GM19395 (cell line): ENCODE results near the gene LARP4.
"Not testable (repeated sequence)": the region's sequence is repeated elsewhere in the genome, so short reads cannot be mapped to it uniquely, and the experiment has no call there.

Source experiments
- ATAC-seq: cut with Tn5 transposase; IDR thresholded peaks from one replicate; pipeline ENCODE4 v1.9.1; 2021; ENCODE audit warnings: mild to moderate bottlenecking, moderate library complexity; ENCODE audit not compliant: unreplicated experiment

The LARP4 gene

DNA sequence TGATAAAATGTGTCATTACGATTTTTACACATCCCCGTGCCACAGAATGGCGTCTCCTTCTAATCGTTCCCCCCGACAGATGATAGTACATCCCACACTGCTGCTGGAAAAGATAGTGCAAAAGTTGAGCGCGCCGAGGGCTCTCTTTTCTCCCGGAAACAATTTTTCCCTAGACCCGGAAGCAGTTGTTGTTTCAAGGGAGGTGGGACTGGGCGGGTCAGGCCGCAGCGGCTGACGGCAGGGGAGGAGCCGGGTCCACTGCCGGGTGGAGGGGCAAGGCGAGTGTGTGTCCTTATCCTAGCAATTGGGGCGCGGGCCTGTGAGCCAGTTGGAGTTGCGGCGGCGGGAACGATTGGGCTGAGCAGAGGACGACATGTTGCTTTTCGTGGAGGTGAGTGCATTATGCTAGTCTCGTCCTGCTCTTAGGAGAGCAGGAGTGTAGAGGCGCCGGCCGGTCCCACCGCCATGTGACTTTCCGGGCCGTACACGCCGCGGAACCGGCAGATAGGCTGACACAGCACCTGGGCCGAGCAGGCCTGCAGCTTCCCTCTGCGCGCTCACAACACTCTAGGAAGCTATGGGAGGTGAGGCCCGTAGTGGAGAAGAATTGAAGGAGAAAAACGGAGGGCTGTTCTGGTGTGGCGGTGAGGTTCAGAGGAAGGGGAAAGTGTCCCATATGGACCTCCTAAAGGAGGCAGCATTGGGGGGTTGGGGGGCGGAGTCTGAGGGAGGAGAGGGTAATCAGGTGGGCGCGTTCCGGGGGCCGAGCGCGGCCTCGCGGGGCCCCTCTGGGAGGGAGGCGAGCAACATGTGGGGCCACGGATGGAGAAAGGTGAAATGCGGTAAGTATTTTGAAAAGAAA, at the start of gene LARP4:
TSS of gene LARP4 (plus strand) at position 248 of the 862 bp plus-strand sequence. CDS start at position 374, 126 bp downstream.
- ATAC-seq: peak; percentile 94

DNA sequence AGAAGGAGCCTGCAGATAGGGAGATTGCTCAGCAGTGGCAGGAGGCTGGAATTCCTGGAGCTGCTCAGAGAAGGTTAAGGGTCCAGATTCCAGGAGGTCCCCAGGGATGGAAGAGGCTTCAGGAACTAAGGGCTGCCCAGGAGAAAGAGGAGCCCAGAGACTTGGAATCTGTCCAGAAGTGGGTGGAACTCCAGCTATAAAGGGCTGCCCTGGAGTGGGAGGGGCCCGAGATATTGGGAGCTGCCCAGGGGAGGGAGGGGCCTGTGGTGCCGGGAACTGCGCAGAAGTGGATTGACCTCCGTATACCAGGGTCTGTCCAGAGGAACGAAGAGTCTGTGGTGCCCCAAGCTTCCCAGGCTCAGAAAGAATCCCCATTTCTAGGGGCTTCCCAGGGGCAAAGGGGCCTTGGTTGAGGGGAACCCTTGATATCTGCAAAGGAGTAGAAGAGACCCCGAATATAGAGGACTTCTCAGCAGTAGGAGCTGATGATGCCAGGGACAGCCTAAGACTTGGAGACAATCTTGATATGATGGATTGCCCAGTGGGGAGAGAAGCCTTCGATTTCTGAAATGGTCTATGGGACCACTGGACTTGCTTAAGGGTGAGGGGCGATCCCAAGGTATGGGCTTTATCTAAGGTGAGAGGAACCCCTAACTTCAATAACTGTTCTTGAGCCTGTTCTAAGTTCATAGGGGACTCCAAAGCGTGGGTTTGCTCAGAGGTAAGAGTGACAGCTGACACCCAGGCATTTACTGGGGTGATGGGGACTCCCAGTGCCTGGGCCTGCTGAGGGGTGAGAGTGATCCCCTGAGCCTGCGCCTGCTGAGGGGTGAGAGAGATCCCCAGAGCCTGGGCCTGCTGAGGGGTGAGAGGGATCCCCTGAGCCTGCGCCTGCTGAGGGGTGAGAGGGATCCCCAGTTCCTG, 49.3 kb upstream of the LARP4 start:
- no peak for ATAC-seq

DNA sequence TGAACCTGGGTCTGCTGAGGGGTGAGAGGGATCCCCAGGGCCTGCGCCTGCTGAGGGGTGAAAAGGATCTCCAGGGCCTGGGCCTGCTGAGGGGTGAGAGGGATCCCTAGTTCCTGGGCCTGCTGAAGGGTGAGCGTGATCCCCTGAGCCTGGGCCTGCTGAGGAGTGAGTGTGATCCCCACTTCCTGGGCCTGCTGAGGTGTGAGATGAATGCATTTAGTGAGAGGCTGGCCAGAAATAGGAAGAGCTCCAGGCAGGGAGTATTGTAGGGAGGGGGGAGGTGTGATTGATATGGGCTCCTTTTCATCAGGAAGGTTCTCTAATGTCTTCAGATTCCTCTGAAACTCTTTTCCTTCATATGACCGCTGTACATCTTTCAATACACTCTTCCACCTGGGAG, 47.3 kb upstream of the LARP4 start:
- ATAC-seq: no peak

DNA sequence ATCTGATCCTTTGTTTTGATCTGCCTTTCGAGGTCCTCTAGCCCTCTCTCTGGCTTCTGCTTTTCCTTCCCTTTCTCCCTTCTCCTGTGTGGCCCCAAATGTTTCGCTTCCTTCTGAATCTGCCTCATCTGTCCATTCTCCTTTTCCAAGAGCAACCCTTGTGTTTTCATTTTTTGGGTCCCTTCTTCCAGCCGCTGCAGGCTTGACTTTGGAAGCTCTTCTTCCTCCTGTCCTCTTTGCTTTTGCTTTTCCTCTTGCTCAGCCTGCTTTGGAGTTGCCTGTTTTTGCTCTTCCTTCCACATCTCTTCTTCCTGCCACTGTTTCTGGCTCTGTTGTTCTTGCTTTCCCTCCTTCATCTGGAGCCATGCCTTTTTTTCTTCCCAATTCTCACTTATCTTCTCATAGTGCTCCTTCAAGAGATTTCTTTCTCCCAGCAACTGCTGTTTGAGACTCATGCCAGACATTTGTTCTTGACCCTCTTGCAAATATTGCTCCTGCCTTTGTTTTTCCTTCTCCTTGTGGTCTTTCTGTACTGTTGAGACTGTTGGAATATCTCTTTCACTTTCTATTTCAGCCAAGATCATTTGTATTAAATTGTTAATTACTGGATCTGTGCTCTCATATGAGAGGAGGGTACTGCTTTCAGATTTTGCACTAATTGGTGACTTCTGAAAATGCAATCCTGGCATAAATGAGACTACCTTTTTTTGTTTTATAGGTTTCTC, 46.7 kb upstream of the LARP4 start:
- ATAC-seq: no peak

DNA sequence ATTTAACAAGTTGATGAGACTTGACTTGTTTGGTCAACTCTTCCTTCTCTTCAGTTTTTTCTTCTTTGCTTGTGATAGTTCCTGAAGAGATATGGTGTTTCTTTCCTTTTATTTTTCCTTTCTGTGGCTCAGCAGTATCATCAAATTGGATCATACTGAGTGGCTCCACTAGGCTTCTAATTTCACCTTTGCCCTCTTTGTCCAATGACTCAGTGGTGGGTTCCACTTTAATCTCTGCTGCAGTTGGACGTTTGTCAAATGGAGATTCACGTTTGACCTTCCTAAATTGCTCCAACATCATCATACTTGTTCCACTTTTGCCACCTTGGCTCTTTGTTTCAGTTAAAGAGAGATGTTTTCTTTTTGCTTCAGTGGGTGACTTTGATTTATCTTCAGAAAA, 45.8 kb upstream of the LARP4 start:
- no peak for ATAC-seq

DNA sequence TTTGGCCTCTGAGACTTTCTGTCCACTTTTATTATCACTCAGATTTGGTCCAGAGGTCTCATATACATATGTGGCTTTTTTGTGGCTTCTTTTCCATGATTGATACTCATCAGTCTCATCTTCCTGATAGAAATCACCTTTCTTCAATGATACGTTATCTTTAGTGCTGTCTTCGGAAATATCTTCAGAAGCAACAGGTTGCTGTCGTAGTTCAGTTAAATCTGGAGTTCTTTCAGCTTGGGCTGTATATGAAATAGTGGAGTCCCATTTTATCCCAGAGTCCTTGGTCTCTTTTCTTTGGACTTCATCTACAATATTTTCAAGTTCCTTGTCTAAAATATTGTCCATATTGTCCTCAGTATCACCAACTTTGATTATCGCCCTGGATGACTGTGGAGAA, 45.3 kb upstream of the LARP4 start:
- no peak for ATAC-seq

DNA sequence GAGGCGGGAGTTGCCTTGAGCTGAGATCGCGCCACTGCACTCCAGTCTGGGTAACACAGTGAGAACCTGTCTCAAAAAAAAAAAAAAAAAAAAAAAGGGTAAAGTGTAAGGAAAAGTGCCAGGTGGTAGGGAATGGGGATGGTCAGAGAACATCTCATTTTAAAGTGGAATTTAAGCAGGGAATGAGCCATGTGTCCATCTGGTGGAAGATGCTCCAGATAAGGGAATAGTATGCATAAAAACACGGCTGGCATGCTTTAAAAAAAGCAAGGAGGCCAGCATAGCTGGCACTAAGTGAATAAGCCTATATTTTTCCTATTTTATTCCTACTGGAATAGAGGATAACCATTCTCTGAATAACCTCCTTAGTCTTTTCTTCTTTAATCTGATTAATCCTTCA, 38.0 kb upstream of the LARP4 start:
- ATAC-seq: no peak

DNA sequence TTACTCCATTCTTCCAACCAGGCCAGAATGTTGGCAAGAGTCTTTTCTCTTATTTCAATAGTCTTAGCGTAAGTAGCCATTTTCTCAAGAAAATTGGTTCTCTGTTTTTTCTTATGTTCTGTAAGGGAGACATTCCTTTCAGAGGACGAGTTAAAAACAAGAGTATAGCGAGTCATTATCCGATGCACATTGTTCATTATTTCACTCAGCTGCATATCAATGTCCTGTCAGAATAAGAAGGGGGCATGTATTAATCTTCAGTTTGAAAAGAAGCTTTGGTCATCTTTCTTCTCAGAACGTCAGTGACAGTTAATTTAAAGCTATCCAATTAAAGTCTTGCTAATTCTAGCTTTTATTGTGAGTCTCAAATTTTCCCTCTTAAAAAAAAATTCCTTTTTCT, 37.5 kb upstream of the LARP4 start:
- no peak for ATAC-seq

DNA sequence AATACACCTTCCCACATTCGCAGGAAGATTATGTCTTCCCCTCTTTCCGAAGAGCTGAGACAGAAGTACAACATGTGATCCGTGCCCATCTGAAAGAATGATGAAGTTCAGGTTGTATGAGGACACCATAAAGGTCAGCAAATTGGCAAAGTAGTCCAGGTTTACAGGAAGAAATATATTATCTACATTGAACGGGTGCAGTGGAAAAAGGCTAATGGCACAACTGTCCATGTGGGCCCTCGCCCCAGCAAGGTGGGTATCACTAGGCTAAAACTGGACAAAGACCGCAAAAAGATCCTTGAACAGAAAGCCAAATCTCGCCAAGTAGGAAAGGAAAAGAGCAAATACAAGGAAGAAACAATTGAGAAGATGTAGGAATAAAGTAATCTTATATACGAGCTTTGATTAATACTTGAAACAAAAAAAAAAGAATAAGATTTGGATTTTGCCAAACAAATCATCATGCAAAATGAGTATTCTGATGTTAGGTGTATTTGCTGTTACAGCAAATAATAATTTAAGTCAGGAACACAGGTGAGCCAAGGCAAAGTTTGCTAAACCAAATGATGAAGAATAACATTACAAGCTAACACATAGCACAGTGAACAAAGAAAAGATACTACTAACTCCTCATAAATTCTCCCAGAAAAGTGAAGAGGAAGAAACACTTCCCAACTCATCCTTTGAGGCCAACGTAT, 34.8 kb upstream of the LARP4 start:
- ATAC-seq: no peak

DNA sequence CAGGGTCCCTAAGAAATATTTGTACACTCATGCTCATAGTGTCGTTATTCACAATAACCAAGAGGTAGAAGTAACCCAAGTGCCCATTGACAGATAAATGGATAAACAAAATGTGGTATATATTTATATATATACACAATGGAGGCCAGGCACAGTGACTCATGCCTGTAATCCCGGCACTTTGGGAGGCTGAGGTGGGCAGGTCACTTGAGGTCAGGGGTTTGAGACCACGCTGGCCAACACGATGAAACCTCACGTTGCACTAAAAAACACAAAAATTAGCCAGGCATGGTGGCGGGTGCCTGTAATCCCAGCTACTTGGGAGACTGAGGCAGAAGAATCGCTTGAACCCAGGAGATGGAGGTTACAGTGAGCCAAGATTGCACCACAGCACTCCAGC, 30.0 kb upstream of the LARP4 start:
- ATAC-seq: not testable (repeated sequence)

DNA sequence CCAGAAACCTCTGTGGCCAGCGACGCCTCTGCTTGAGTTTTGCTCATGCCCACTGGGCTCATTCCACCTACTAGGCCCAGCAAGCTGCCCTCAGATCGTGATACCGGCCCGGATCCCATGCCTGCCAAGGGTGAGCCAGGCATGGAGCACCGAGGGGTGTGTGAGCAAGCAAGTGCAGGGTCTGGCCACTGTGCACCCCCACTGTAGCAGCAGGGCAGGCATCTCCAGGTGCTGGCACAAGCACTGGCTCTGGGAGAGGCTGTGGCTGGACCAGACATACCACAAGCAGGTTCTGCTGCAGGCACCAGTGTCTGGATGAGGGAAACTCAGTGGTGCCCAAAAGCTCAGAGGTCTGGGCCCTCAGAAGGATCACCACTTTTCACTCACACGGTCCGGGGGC, 24.9 kb upstream of the LARP4 start:
- ATAC-seq: no peak

DNA sequence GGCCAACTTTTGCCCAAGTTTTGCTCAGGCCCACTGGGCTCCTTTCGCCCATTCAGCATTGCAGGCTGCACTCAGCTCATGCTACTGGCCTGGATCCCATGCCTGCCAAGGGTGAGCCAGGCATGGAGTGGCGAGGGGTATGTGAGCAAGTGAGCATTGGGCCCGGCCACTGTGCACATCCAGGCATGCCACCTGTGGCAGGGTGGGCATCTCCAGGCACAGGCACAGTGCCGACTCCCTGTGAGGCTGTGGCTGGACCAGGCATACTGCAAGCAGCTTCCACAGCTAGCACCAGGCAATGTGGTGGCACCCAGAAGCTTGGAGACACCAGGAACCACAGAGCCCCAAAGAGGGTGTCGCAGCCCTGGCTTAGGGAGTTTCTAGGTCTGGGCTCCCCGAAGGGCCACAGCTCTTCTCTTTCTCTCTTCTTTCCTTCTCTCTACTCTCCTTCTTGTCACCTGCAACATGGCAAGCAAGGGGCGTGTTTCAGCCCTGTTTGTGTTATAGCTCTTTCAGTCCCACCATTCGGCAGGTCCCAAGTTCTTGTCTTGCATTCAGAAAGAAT, 19.8 kb upstream of the LARP4 start:
- ATAC-seq: no peak

DNA sequence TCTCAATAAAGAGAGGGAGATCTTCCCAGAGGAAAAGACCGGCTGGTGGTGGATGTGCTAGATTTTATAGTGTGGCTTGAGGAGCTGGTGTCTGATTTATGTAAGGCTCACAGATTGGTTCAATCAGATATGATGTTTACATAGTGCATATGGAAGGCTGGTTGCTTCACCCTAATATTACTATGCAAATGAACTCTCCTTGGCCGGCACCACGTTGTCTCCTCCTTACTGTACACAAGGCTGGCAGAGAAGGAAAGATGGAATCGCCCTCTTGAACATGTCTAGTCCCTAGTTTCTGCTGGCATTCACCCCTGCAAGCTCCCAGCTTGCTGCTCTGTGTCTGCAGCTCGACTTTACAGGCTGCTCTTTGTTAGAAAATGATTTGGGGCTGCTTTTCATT, 13.2 kb upstream of the LARP4 start:
- no peak for ATAC-seq

DNA sequence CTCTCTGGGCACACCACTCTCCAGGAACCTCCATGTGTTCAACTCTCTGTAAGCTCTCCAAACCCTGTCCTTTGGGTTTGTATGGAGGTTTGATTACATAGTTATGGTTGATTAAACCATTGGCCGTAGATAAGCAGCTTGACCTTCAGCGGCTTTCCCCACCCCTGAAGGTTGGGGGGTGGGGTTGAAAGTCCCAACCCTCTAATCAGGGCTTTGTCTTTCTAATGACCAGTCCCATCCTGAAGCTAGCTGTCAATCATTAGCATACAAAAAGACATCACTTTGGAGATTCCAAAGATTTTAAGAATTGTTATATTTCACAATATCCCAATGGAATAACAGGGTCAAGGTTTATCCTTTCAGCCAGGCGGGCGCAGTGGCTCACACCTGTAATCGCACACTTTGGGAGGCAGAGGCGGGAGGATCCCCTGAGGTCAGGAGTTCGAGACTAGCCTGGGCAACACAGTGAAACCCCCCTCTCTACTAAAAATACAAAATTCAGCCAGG, 12.7 kb upstream of the LARP4 start:
- ATAC-seq: no peak

DNA sequence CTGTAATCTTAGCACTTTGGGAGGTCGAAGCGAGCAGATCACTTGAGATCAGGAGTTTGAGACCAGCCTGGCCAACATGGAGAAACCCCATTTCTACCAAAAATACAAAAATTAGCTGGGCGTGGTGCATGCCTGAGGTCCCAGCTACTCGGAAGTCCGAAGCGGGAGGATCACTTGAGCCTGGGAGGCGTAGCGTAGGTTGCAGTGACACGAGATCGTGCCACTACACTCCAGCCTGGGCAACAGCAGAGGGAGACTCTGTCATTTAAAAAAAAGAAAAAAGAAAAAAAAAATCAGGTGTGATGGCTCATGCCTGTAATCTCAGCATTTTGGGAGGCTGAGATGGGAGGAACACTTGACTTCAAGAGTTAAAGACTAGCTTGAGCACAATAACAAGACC, 11.9 kb upstream of the LARP4 start:
- ATAC-seq: not testable (repeated sequence)

DNA sequence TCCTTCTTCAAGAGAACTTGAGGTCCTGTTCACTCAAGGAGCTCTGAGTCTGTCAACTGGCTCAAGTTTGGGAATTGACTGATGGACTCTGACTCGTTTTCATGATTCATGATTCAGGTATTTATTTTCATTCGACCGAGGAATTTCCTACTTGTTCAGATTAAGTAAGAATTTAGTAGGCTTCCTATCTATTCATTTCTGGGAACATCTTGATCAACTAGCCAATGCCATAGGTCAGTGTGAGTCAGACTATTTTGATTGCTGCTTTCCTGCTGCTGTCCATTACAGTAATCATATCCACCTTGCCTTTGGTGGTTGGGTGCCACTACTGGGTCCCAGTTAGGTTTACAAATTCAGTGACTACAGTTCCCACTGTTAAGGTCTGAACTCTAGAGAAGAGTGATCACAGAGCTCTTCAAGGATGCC, 10.4 kb upstream of the LARP4 start:
- ATAC-seq: no peak

DNA sequence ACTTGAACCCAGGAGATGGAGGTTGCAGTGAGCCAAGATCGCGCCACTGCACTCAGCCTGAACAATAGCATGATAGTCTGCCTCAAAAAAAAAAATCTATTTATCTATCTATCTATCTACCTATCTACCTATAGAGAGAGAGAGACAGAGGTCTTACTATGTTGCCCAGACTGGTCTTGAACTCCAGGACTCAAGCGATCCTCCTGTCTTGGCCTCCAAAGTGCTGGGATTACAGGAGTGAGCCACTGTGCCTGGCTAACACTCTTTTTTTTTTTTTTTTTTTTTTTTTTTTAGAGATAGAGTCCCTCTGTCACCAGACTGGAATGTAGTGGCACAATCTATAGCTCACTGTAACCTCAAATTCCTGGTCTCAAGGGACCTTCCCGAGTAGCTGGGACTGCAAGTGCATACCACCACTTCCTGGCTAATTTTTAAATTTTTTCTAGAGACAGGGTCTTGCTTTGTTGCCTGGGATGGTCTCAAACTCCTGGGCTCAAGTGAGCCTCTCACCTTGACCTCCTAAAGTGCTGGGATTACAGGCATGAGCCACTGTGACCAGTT, 6.1 kb upstream of the LARP4 start:
- no peak for ATAC-seq

DNA sequence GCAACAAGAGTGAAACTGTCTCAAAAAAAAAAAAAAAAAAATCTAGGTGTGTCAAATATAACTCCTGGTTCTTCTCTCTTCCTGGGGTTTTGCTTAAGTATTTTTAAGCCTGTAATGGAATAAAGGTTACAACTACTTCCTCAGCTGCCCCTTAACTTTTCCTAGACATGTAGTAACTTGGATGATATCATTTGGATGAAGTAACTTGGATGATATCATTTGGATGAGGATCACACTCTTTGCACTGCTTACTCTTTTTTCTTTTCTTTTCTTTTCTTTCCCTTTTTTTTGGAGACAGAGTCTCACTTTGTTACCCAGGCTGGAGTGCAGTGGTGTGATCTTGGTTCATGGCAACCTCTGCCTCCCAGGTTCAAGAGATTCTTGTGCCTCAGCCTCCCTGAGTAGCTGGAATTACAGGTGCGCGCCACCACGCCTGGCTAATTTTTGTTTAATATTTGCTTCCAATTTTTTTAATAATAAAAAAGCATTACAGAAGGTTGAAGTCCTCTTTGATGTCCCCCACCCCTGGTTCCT, 3.5 kb upstream of the LARP4 start:
- ATAC-seq: no peak

DNA sequence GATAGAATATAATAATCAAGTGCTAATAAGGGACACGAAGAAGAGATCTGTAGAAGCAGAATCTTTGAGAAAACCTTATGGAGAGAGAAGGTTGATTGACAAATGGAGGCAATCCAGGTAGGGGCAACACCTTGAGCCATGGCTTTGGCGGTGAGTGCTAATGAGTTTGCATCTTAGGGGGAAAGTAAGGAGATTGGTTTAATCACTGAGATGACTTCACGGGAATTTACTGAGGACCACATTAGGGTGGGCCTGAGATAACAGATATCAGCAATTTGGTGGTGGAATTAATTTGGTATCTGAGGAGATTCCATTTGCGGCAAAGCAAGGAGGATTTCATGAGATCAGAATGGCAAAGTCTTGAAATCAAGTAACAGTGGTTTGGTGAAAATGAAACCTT, 1.8 kb upstream of the LARP4 start:
- no peak for ATAC-seq
